RPMI7951 (cell line): ENCODE results near the gene TLCD5. TPM values are rescaled to one million over a fixed set of nuclear protein-coding genes. Genes with fewer than 3 reads are reported as not detected.
A peak's percentile ranks its signal among the peaks of the same experiment; 100 is the strongest.

Source experiments
- DNase-seq: peaks from one replicate; pipeline ENCODE4 v3.0.0-alpha.2; 2012; ENCODE audit warnings: low read depth
- total RNA-seq: library from RNA; depleted of rRNA; stranded (reverse); fragments of >200 nt; shearing (Covaris generic); gene quantifications from 2 replicates; pipeline ENCODE4 v1.2.3, GENCODE V29; 2014; rRNA removed

Gene TLCD5
- 3.4 and 4.9 TPM in 2 replicates for total RNA-seq

GRCh38 chr11:120324932-120325810 lies at the start of gene TLCD5:
Gene TLCD5 (plus strand): TSS chr11:120325299. CDS start chr11:120327442, 2,143 bp downstream.
- DNase-seq = peak; percentile 68

DNA sequence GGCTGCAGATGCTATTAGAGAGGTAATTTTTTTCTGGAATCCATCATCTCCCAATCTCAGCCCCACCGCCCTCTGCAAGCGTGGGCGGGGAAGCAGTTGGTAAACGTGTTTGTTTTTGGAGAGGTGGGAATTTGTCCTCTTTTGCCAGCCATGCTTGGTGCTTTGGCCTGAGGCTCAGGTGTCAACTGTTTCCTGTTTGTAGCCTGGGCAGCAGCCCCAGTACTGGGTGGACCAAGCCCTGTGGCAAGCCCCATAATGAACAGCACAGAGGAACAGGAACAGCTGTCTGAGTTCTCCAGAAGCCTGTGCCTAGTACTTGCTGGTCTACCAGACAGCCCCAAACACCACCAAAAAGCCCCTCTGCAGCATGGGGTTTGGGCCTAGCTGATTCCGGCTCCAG lies 45.6 kb upstream of the TLCD5 start:
- DNase-seq = no peak

GRCh38 chr11:120280600-120281051 lies 44.5 kb upstream of the TLCD5 start:
- DNase-seq = peak; percentile 48

DNA sequence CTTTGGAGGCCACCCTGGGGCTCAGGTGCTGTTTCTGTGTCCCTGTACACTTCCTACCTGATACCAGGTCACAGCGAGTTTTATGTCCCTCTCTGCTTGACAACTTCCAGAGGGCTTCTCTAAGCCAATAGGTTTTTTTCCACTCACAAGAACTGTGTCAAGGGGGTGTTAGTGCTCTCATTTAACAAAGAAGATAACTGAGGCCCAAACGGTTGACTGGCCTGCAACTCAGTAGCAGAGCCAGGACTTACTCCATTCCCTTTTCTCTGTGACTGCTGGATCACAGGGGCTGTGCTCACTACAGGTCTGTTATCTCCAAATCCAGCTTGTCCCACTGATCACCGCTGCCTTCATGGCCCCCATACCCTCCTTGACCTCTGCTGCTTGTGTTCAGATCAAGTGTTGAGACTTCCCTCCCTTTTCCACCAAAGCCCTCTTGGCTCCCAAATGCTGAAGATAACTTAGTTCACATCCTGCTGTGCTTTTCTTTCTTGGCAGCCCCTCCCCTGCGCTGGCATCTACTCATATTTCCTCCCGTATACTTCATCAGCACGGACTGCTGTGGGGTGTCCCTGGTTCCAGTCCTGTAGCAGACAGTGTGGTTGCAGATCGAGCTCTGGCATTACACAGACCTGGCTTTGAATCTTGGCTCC lies 43.8 kb upstream of the TLCD5 start:
- no peak for DNase-seq

GRCh38 chr11:120283124-120283523 lies 42.0 kb upstream of the TLCD5 start:
- no peak for DNase-seq

DNA sequence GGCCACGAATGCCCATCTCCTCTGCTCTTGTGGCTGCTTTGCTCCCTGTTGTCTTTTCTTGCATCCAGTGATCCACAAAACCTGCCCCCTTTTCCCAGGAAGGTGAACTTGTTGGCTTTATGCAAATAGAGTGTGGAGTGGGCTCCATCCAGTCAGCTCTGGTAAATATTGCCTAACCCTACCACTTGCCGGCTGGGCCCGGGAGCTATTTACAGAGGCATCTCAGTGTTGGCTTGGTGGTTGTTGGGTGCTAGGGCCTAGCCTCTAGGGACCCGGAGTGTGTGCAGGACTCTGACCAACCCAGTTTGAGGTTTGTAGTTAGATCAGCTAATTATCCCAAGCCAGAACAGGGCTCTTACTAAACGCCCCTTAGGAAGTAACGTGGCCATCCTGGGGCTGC lies 40.8 kb upstream of the TLCD5 start:
- no peak for DNase-seq

DNA sequence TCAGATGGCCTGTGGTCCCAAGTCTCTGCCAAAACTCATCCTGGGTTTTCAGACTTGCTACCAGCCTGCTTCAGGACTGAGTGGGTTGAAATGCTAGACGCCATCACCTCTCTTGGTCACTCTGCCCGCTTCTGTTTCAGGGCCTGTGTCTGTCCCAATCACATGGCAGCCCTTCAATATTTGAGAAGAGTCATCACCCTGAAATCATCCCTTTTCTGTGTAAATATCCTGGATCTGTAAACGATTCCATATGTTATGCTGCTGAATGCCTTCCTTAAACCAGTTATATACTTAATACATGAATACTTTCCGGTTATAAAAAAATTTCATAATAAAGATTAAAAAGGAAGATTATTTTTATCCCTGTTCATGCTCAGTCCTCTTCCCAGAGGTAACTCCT lies 39.8 kb upstream of the TLCD5 start:
- DNase-seq = no peak

- DNase-seq = no peak
These were observed 37.1 kb upstream of the TLCD5 start for GRCh38 chr11:120288021-120288420.

GRCh38 chr11:120289426-120289825 lies 35.7 kb upstream of the TLCD5 start:
- no peak for DNase-seq

DNA sequence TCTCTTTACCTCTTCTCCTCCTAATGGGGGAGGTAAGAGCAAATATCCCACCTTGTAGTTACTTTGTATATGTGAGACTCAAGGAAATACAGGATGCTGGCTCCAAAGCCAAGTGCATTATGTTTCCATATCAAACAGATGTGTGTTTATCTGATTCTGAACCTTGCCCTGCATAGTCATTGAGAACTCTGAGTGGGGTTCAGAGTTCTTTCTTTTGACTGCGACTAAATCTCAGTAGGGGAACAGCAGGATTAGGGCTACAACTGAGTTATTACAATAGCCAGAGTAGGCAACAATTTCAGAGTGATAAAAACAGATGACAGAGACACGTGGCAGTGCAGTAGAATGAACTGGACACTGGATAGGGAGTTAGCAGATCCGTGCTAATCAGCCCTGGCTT lies 34.1 kb upstream of the TLCD5 start:
- no peak for DNase-seq

DNA sequence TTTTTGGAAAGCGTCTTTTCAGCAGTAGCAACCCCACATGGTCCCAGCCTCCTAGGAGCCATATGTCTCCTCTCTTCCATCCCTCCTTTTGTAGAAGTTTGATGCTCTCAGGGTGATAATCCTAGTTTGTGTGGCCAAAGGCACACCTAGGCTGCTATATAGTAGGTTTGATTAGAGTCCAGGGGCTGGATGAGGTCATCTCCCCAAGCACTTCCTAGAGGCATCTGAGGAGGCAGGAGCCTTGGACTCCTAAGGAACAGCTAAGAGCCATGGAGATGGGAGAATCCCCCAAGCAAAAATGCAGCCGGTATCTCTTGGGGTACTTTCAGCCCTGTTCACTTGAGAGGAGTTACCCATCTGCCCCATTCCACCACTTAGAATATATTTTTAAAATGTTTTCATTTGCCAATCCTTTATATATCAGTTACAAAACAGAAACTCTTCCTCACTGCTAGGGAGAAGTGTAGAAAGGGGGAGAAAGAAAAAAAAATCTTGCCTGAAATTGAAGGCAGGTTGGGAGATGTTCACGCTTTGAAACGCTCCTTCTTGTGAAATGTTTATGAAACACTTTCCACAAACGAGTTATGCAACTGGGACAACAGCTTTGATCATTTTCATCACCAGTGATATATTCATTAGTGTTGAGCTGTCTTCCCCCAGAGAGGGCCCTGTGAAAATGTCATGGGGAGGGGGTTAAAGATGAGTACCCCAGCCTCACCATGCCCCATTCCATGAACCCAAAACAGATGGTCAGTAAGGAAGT lies 31.9 kb upstream of the TLCD5 start:
- DNase-seq = no peak

DNA sequence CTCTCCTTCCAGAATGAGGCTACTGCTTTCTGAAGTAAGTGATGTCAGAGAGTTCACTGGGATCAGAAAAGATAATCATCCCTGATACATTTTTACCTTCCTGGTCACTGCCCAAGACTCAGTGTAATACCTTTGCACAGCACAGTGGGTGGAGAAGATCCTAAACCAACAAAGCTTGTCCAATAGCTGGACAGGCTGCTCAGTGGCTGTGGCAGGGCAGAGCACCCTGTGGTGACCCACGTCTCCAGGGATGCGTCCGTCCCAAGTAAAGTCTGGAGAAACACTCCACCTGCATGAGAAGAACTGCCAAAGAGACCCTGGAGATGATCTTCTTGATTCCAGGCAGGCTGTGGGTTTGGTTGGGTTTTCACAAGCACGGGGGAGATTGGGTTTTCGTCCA lies 31.0 kb upstream of the TLCD5 start:
- DNase-seq = no peak

GRCh38 chr11:120295099-120295498 lies 30.0 kb upstream of the TLCD5 start:
- peak; percentile 29 for DNase-seq

GRCh38 chr11:120296554-120296953 lies 28.5 kb upstream of the TLCD5 start:
- DNase-seq = no peak

DNA sequence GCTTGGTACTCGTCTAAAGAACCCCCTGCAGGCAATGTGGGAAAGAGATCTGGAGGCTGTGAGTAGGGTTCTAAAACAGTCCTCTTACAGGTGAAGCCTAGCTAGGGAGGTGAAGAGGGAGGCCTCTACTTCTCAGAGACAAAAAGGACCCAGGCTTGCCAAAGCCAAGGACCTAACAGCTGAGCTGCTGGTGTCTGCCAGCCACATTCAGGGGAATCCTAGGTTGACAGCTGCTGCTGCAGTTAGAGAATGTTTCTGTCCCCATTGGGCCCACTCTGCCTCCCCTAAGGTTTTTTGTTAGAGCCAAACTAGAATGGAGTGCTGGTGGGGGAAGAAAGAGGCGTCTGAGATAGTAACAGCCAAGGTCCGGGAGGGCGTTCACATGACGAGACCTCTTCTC lies 26.6 kb upstream of the TLCD5 start:
- DNase-seq = no peak

- no peak for DNase-seq
These were observed 22.9 kb upstream of the TLCD5 start for GRCh38 chr11:120302001-120302805.

GRCh38 chr11:120303004-120303637 lies 22.0 kb upstream of the TLCD5 start:
- peak; percentile 69 for DNase-seq

DNA sequence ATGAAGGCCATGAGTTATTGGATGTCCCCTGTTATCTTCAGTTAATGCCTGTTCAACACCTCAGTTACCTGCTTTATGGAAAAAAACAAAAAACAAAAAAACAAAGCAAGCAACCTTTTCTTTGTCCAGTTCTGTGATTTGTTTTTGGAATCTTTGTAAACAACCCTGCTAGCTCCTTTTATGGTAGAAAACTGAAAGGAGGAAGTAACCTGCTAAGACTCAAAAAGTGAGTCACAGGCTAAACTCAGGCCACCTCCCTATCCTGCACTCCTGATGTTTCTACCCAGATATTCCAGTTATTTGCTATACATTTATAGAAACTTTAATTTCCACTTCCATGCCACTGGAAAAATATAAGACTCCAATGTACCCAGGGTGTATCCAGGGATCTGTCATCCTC lies 20.6 kb upstream of the TLCD5 start:
- no peak for DNase-seq

DNA sequence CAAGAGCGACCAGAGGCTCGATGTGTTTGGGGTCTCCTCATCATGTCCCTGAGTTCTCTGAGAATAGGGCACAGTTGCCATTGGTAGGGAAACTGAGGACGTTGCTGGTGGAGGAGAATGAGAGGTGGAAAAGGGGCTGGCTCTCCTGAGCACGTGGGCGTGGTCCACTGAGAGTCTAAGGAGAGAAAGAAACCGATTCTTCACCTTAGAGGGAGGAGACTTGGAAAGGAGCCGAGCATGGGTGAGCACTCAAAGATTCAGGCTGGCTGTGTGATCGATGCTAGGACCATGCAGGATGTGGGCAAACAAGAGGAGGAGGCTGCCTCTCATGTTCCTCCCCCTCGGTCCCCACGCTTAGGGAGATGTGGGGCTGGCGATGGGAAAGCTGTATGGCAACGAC lies 19.8 kb upstream of the TLCD5 start:
- no peak for DNase-seq

GRCh38 chr11:120306519-120307242 lies 18.4 kb upstream of the TLCD5 start:
- peak; percentile 88 for DNase-seq
